HepG2 (cell line): ENCODE measurements around the gene SMURF1. TPM values are rescaled to one million over a fixed set of nuclear protein-coding genes. Genes with fewer than 3 reads are reported as not detected.
A peak's percentile ranks its signal among the peaks of the same experiment; 100 is the strongest.

Experiments
- ATAC-seq: fragments of 200-7000 bp; cut with Tn5 transposase; 3 replicates; pipeline ENCODE4 v1.9.1; 2020; ENCODE audit warnings: mild to moderate bottlenecking, moderate library complexity
- BruUV-seq: library from RNA; stranded (reverse); fragments of 400-500 nt; replicated peaks from 2 replicates; lab custom pipeline; 2021; lab: Mats Ljungman, UMichigan
- CTCF ChIA-PET: fragments of 300-600 bp; formaldehyde crosslinking; extraction: SDS; loops from one replicate; lab custom pipeline; 2021; ENCODE audit warnings: low total read pairs, inconsistent platforms, low intra/inter-chr PET ratio; lab: Yijun Ruan, JAX
- POLR2A ChIA-PET: fragments of 350-600 bp; sonication (Branson Sonifier 250); formaldehyde crosslinking; loops from one replicate; lab custom pipeline; 2020; ENCODE audit warnings: antibody characterized with exemption, inconsistent platforms; lab: Yijun Ruan, JAX
- DNase-seq: peaks from one replicate; pipeline ENCODE4 v3.0.0-alpha.2; 2015; ENCODE audit warnings: low spot score
- FAIRE-seq: peaks from 3 replicates; lab custom pipeline; 2011; peaks lifted over from hg19 to GRCh38; lab: Jason Lieb, UNC
- H2AFZ ChIP-seq: one replicate; pipeline ENCODE4 v1.6.1; 2011; ENCODE audit warnings: low read length, inconsistent platforms
- H3K27ac ChIP-seq: fragments of 300-600 bp; 3 replicates; pipeline ENCODE4 v1.8.0; 2011; ENCODE audit warnings: mixed run types, mild to moderate bottlenecking, mixed read lengths, low read length, inconsistent platforms; ENCODE audit not compliant: insufficient read depth; ENCODE audit errors: extremely low read length
- H3K27me3 ChIP-seq, 2 experiments: fragments of 200-600 bp in 1 of 2; 2 replicates in 1 of 2; 3 replicates in 1 of 2; pipeline versions ENCODE4 v1.6.0 to v1.8.0; 2011; ENCODE audit warnings: low read length in 2 of 2, mild to moderate bottlenecking in 2 of 2, moderate library complexity in 2 of 2, inconsistent platforms in 1 of 2; ENCODE audit not compliant: insufficient read depth in 2 of 2, control insufficient read depth in 1 of 2
- H3K36me3 ChIP-seq, 2 experiments: fragments of 200-600 bp in 1 of 2; replicated peaks in 1 of 2; 2 replicates in 1 of 2; 3 replicates in 1 of 2; pipeline versions ENCODE4 v1.5.1 to v1.8.0; 2011; ENCODE audit warnings: low read length in 2 of 2, inconsistent platforms in 1 of 2; ENCODE audit not compliant: insufficient read depth in 2 of 2, control insufficient read depth in 1 of 2
- H3K4me1 ChIP-seq: 2 replicates; pipeline ENCODE4 v1.5.1; 2012; ENCODE audit warnings: low read length, inconsistent platforms; ENCODE audit not compliant: insufficient read depth
- H3K4me2 ChIP-seq: 2 replicates; pipeline ENCODE4 v1.6.0; 2011; ENCODE audit warnings: low read depth, low read length, inconsistent platforms
- H3K4me3 ChIP-seq, 3 experiments: fragments of 200-600 bp in 1 of 3; sonication (generic), shearing (Covaris generic) in 1 of 3; replicated peaks in 1 of 3; 2 replicates each; pipeline ENCODE4 v1.5.1; 2011 to 2016; ENCODE audit warnings: low read length in 3 of 3, inconsistent platforms in 2 of 3, low read depth in 2 of 3, mild to moderate bottlenecking in 2 of 3, control low read depth in 1 of 3, mixed read lengths in 1 of 3; ENCODE audit not compliant: insufficient read depth in 1 of 3
- H3K79me2 ChIP-seq: one replicate; pipeline ENCODE4 v1.6.1; 2011; ENCODE audit warnings: low read length, inconsistent platforms; ENCODE audit not compliant: insufficient read depth
- H3K9ac ChIP-seq: 2 replicates; pipeline ENCODE4 v1.6.0; 2011; ENCODE audit warnings: mild to moderate bottlenecking, low read depth, low read length, inconsistent platforms; ENCODE audit not compliant: insufficient read depth
- H3K9me3 ChIP-seq: 2 replicates; pipeline ENCODE4 v1.5.1; 2012; ENCODE audit warnings: mild to moderate bottlenecking, low read length
- H4K20me1 ChIP-seq: 2 replicates; pipeline ENCODE4 v1.6.0; 2011; ENCODE audit warnings: inconsistent platforms, mild to moderate bottlenecking, low read length, moderate library complexity; ENCODE audit not compliant: insufficient read depth
- ASH2L ChIP-seq: fragments of 300-600, 200-600 bp; sonication (generic); IDR thresholded peaks from 2 replicates; pipeline ENCODE4 v1.7.0; 2017; ENCODE audit warnings: low read depth, mild to moderate bottlenecking, moderate library complexity, mixed read lengths, low read length; ENCODE audit not compliant: insufficient read length
- CBFB ChIP-seq: sonication (generic); formaldehyde crosslinking; IDR thresholded peaks from 2 replicates; pipeline ENCODE4 v1.4.0; 2020; ENCODE audit warnings: missing genetic modification reagents
- CTCF ChIP-seq: sonication (generic); formaldehyde crosslinking; IDR thresholded peaks from 2 replicates; pipeline ENCODE4 v1.5.0; 2020; ENCODE audit warnings: mild to moderate bottlenecking, missing genetic modification reagents, moderate library complexity
- FOXC1 ChIP-seq: sonication (generic); formaldehyde crosslinking; IDR thresholded peaks from 2 replicates; pipeline ENCODE4 v1.8.0; 2022; ENCODE audit warnings: mild to moderate bottlenecking, missing genetic modification reagents, borderline replicate concordance
- GTF2F1 ChIP-seq: fragments of 150-350 bp; IDR thresholded peaks from 2 replicates; pipeline ENCODE4 v1.6.1; 2014; ENCODE audit warnings: low read length
- KDM3A ChIP-seq: IDR thresholded peaks from 2 replicates; pipeline ENCODE4 v1.6.1; 2018; ENCODE audit warnings: low read depth, missing compliant biosample characterization
- NRL ChIP-seq: sonication (generic); formaldehyde crosslinking; IDR thresholded peaks from 2 replicates; pipeline ENCODE4 v1.5.0; 2020; ENCODE audit warnings: missing genetic modification reagents, mild to moderate bottlenecking, moderate library complexity, borderline replicate concordance
- RARA ChIP-seq: IDR thresholded peaks from 2 replicates; pipeline ENCODE4 v1.6.1; 2016; ENCODE audit warnings: missing genetic modification reagents, missing compliant biosample characterization
- RFX1 ChIP-seq: fragments of 450-650 bp; IDR thresholded peaks from 2 replicates; pipeline ENCODE4 v1.6.1; 2017
- TFE3 ChIP-seq: IDR thresholded peaks from 2 replicates; pipeline ENCODE4 v1.6.1; 2016
- ZBTB14 ChIP-seq: sonication (generic); formaldehyde crosslinking; IDR thresholded peaks from 2 replicates; pipeline ENCODE4 v1.4.0; 2020; ENCODE audit warnings: missing genetic modification reagents
- ZBTB46 ChIP-seq: sonication (generic); formaldehyde crosslinking; IDR thresholded peaks from 2 replicates; pipeline ENCODE4 v1.4.0; 2020; ENCODE audit warnings: mild to moderate bottlenecking, missing genetic modification reagents, borderline replicate concordance
- ZC3H4 ChIP-seq: sonication (generic); formaldehyde crosslinking; IDR thresholded peaks from 2 replicates; pipeline ENCODE4 v1.4.0; 2020; ENCODE audit warnings: missing genetic modification reagents, borderline replicate concordance
- ZNF605 ChIP-seq: sonication (generic); formaldehyde crosslinking; IDR thresholded peaks from 2 replicates; pipeline ENCODE4 v1.8.0; 2022; ENCODE audit warnings: mild to moderate bottlenecking, missing genetic modification reagents
- ZNF639 ChIP-seq: conservative IDR thresholded peaks from 2 replicates; pipeline ENCODE4 v1.6.1; 2018; ENCODE audit warnings: missing genetic modification reagents
- ZNF652 ChIP-seq: IDR thresholded peaks from 2 replicates; pipeline ENCODE4 v1.6.1; 2016; ENCODE audit warnings: low read depth, borderline replicate concordance
- ZNF670 ChIP-seq: sonication (generic); formaldehyde crosslinking; IDR thresholded peaks from 2 replicates; pipeline ENCODE4 v1.8.0; 2022; ENCODE audit warnings: mild to moderate bottlenecking, missing genetic modification reagents, borderline replicate concordance
- WGBS: methylation state at CpG from one replicate; pipeline ENCODE4 v1.1.6; 2017; ENCODE audit warnings: low lambda C conversion rate; 5-methylcytosine and 5-hydroxymethylcytosine counted together
- in situ Hi-C: cut with HindIII; loops from 2 replicates; pipeline ENCODE4 v1.10.0; 2017; ENCODE audit warnings: low pct_unique_long_range_greater_than_20kb; ENCODE audit not compliant: extremely low pct_ligation_motif_present
- intact Hi-C: fragments of 100-400 bp; cut with micrococcal nuclease; formaldehyde crosslinking; loops from one replicate; pipeline ENCODE4 v1.10.0; 2022; ENCODE audit not compliant: unreplicated experiment
- polyA plus RNA-seq, 8 experiments: library from polyadenylated mRNA; depleted of rRNA in 3 of 8; stranded (reverse) in 7 of 8; unstranded in 1 of 8; fragments of >200 nt; fragmentation: Illumina TruSeq in 4 of 8; extraction: Trizol in 4 of 8; gene quantifications; 2 replicates each; pipeline versions ENCODE4 v1.2.1 to v1.2.3, GENCODE V29; 2011 to 2016; ENCODE audit warnings: low read depth in 4 of 8, missing spikeins in 1 of 8, mixed read lengths in 1 of 8; ENCODE audit not compliant: insufficient read depth in 1 of 8
- total RNA-seq, 5 experiments: library from RNA; depleted of rRNA; stranded (reverse); fragments of >200 nt; fragmentation: Illumina TruSeq; extraction: Trizol; gene quantifications; 2 replicates each; pipeline ENCODE4 v1.2.3, GENCODE V29; 2016; ENCODE audit warnings: low read depth in 1 of 5

SMURF1 gene
- total and polyA plus RNA-seq, 2 of the 13 experiments (the other 11 are each of a cell fraction or from before 2014, with no cell fraction given) = 8.3 to 11.1 TPM

- POLR2A ChIA-PET = interaction anchor here (0.7 kb wide), 1 partner anchor 233 kb away, joined by 4 read pairs; no protein-coding TSS in a partner anchor
- peak; percentile 8 for DNase-seq
- BruUV-seq = no TSS peak
These were observed 102.4 kb downstream of the SMURF1 start for GRCh38 chr7:99041526-99041925.

More at GRCh38 chr7:99041526-99041925, 102.4 kb downstream of the SMURF1 start:
- Histone ChIP-seq H4K20me1 (no peaks in the 10 kb centered on the region), H3K4me1 (peaks cover 26% of the 10 kb centered on the region), H3K4me2 (no peak overlapping the region), H3K9me3 (no peaks in the 10 kb centered on the region), H3K27ac (no peak overlapping the region), H3K79me2 (no peaks in the 10 kb centered on the region), H3K27me3 (no peaks in the 10 kb centered on the region), H3K9ac (no peak overlapping the region), H2AFZ (no peak overlapping the region), H3K4me3 (no peak overlapping the region), H3K36me3 (peaks cover 20 to 63% of the 10 kb centered on the region in 2 experiments)
- WGBS = 80% methylated on average over 8 of the region's 11 CpGs
- in situ Hi-C loops = loop anchor here (5.0 kb wide), 3 partner anchors 101 to 271 kb away; partner anchors contain the start of gene SMURF1
- CTCF ChIA-PET = interaction anchor here (1.0 to 3.2 kb wide), 2 partner anchors 176 to 272 kb away, joined by 3 to 29 read pairs; no protein-coding TSS in a partner anchor
- TF ChIP-seq ZC3H4 (CRISPR knock-in tag) (no peak), KDM3A (no peak), ZNF605 (CRISPR knock-in tag) (no peak), FOXC1 (CRISPR knock-in tag) (no peak), RFX1 (no peak), NRL (no peak), TFE3 (no peak), CTCF (peak; percentile 16; the same call in 1 of the 2 replicates), ZBTB46 (no peak), GTF2F1 (no peak), ZBTB14 (CRISPR knock-in tag) (no peak), CBFB (no peak), ZNF652 (peak; percentile 75), RARA (CRISPR knock-in tag) (no peak), ZNF670 (CRISPR knock-in tag) (no peak), ASH2L (no peak), ZNF639 (no peak)
- ATAC-seq = no peak
- FAIRE-seq = no peak
- intact Hi-C loops = loop anchor here (5.0 kb wide), 2 partner anchors 101 to 171 kb away; partner anchors contain the start of gene SMURF1
